Measurements from ENCODE around the gene GOLGA8F. TPM values are rescaled to one million over a fixed set of nuclear protein-coding genes. Genes with fewer than 3 reads are reported as not detected.

The GOLGA8F gene
- total RNA-seq (2014; rRNA removed; shearing (Covaris generic)) = 0.34 TPM in 1 of 2 replicates, not detected in the other

DNA sequence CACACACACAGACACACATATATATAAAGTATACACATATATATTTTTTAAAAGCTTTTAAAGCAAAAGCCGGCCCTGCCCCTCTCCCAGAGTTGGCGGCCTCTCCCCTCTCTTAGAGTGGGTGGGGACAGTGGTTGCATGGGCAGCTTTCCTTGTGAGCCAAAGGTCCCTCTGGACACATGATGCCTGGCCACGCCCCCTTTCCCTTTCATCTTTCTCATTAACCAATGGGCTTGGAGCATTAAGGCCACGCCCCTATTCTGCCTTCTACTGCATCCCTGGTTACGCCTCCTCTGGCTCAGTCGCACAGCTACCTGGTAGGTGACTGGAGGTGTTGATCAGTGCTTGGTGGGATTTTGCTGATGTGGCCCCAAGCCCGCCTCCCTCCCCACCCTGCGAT is at the start of gene GOLGA8F:
GOLGA8F (plus strand) TSS at position 301 of the 400 bp plus-strand sequence; CDS start at position 399, 98 bp downstream.

GRCh38 chr15:28357984-28358383 is 20.5 kb upstream of the GOLGA8F start, which contains the start of gene GOLGA6L24:
TSS of gene GOLGA6L24 (minus strand) at chr15:28358084. CDS start at chr15:28358023, 61 bp downstream.

Small RNA genes within 50 kb of the gene (small RNA-seq; reads per million reads assigned to genes)
- gene AC091304.5 (not detected), gene AC091304.6 (not detected), gene AC091304.9 (not detected), gene MIR4509-2 (not detected), gene RN7SL238P (not detected)

Other genes with a start within 250 kb of the GOLGA8F start
- 38.7 and 44.8 TPM in 2 replicates for gene HERC2, start 56.5 kb upstream of the GOLGA8F start, total RNA-seq (2014; rRNA removed; shearing (Covaris generic))
- gene GOLGA6L24, start 20.6 kb upstream of the GOLGA8F start, total RNA-seq (2014; rRNA removed; shearing (Covaris generic)) = not detected in 2 replicates
- gene GOLGA8G, start 154.3 kb downstream of the GOLGA8F start, total RNA-seq (2014; rRNA removed; shearing (Covaris generic)) = 0.34 and 0.85 TPM in 2 replicates
- gene GOLGA6L25, start 174.9 kb downstream of the GOLGA8F start, total RNA-seq (2014; rRNA removed; shearing (Covaris generic)) = not detected in 2 replicates